HG02623 (cell line): Measurements from ENCODE around the gene MED27.

Source experiments
- ATAC-seq: cut with Tn5 transposase; IDR thresholded peaks from one replicate; pipeline ENCODE4 v1.9.1; 2021; ENCODE audit warnings: moderate library complexity; ENCODE audit not compliant: unreplicated experiment

Gene MED27

DNA sequence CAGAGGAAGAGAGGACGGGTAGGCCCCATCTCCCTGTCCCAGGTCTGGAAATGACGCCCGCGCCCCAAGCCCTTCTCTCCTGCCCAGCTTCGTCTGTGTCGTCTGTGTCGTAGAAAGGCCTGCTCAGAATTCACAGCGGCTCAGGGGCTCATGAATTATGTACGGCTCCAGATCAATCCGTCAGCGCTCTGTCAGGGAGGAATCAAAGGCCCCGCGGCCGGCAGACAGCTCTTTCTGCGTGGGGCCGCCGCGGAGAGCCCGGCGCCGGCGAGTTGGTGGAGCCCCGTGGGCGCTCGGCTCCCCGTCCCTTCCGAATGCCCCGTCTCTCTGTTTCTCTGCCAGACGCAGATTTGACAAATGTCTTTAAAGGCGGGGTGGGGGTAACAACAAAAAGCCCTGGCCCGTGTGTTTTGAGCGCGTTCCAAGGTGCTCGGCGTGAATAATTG lies 255.9 kb downstream of the MED27 start:
- no peak for ATAC-seq

- no peak for ATAC-seq
Observed at GRCh38 chr9:131818089-131818488, 261.6 kb downstream of the MED27 start.

GRCh38 chr9:131817627-131818026 lies 262.0 kb downstream of the MED27 start:
- no peak for ATAC-seq

GRCh38 chr9:131817073-131817472 lies 262.6 kb downstream of the MED27 start:
- ATAC-seq = no peak

DNA sequence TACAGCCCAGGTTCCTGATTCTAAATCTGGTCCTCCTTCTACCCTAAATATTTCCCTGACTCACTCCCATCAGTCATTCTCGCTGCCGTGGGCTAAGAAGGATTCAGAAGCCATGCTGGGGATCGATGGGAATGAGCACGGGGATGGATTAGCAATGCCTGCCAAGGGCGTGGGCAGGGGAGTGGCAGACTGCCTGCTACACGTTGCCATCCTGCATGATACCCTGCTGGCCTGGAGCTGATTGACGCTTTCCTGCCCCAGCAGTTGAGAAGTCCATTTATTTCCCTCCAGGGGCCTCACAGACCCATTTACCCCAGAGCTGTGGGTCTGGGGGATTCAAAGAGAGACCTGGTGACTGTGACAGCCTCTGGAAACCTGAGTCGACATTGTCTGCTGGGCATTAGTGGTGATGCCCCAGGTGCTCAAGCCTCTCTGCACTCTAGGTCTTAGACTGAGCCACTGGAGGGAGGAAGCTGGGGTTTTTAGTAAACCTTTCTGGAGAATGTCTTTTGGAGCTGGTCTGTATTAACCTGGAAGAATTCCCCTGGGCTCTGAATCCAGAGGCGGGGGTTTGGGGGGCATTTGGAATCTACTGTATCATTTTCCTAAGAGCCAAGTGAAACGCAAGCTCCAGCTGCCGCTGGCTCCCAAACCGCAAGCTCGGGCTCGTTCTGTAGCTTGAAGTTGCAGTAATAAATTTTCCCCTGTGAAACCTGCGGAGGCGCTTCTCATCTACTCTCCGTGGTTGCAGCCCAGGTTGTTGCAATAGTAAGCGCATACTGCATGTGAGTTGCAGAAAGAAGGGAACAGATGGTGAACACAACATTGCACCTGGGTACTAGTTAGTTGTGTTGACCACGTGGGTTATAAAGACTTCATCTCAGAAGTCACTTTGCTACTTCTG lies 263.4 kb downstream of the MED27 start:
- ATAC-seq = no peak

DNA sequence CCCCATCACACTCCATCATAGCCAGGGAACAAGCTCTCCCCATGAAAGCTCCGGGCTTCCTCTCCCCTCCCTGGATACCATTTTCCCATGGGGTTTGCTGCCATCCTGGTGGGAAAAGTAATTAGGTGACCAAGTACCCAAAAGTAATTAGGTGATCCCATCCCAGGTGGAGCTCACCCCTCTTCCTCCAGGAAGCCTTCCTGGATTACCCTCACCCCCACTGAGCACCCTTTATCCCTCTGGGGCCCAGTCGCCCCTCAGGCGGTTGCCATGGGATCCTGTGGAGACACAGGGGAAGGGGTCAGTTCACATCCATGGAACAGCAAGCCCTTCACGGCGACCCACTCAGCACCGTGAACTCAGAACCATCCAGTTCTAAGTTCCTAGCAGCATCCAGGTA lies 265.0 kb downstream of the MED27 start:
- ATAC-seq = no peak

DNA sequence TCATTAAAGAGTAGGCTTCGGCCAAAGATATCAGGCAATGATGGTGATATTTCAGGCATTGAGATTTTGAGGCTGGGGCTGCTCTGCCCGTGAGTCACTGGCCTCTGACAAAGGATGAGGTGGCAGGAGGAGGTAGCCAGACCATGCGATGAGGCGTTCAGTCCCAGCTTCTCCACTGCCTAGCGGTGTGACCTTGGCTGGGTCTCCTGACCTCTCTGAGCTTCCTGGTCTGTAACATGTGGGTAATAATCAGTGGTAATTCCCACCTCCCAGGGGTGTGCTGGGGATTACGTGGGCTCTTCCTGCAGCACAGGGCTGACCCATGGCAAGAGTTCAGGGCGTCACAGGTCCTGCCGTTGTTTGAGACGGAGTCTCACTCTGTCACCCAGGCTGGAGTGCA lies 266.6 kb downstream of the MED27 start:
- ATAC-seq = no peak

DNA sequence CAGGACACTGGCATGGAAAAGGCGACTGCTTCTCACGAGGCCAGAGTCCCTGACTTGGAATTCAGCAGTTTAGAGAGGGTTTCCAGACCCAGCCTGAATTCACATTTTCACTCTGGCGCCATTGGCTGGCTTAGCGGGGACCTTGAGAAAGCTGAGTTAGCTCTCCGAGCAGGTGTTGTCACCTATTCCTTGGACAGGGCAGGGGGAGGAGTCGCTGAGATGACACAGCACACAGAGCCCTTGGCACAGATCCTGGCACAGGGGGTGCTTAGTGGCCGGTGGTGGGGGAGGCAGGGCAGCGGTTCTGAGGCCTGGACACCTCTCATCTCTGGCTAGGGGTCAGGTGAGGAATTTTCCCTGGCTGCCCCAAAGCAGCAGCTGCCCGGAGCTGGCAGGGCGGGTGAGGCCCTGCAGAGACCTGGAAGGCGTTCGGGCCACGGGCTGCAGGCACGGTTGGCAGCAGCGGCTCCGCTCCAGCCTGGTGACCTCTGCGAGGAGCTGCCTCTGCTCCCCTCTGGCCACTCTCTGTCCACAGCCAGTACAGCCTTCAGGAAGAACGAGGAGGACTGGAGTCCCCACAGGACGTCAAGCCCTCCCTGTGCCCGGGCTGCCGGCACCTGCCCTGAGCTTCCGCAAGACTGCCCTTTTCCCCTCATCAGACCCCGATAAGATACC lies 267.4 kb downstream of the MED27 start:
- no peak for ATAC-seq

DNA sequence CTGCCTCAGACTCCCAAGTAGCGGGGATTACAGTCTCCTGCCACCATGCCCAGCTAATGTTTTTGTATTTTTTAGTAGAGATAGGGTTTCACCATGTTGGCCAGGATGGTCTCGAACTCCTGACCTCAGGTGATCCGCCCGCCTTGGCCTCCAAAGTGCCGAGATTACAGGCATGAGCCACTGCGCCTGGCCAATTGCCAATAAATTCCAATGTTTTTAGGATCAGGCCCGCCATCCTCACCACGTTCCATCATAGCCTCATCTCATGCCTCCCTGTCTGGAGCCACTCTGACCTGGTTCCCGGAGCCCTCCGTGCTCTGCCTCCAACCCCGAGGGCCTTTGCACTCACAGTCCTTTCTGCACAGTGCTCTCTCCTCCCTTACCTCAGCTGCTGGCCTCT lies 268.3 kb downstream of the MED27 start:
- no peak for ATAC-seq

GRCh38 chr9:131810351-131811170 lies 269.1 kb downstream of the MED27 start:
- ATAC-seq = no peak
